ENCODE measurements around the gene HMCN2. TPM values are rescaled to one million over a fixed set of nuclear protein-coding genes. Genes with fewer than 3 reads are reported as not detected.

Gene HMCN2
- total RNA-seq, 1 donor from 2014 or later: 0.06 TPM

DNA sequence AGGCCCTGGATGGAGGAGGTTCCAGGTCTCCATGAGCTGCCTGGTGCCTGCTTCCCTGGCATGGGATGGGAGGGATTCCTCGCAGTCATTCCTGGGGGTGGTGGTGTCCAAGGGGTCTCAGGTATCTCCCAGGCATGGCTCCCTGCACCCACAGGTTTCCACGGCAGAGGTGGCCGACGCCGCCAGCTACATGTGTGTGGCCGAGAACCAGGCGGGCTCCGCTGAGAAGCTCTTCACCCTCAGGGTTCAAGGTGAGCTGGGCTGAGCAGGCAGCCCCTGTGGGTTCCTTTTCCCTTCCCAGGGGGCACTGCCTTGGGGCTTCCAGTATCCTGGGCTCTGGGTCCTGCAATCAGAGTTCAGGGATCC is 117.8 kb downstream of the HMCN2 start:
- H3K4me3 ChIP-seq (ENCODE audit: low read depth, low read length): no peak overlapping the region
- TF ChIP-seq CTCF (conservative IDR thresholded peaks at IDR 0.05; ENCODE audit: low read depth, low read length): no peak
- no peak for DNase-seq (ENCODE audit: low read depth)

- no peak overlapping the region for H3K4me3 ChIP-seq (ENCODE audit: low read depth, low read length)
- TF ChIP-seq CTCF (conservative IDR thresholded peaks at IDR 0.05; ENCODE audit: low read depth, low read length): no peak
- no peak for DNase-seq (ENCODE audit: low read depth)
Observed at GRCh38 chr9:130383979-130384676, 118.6 kb downstream of the HMCN2 start.

DNA sequence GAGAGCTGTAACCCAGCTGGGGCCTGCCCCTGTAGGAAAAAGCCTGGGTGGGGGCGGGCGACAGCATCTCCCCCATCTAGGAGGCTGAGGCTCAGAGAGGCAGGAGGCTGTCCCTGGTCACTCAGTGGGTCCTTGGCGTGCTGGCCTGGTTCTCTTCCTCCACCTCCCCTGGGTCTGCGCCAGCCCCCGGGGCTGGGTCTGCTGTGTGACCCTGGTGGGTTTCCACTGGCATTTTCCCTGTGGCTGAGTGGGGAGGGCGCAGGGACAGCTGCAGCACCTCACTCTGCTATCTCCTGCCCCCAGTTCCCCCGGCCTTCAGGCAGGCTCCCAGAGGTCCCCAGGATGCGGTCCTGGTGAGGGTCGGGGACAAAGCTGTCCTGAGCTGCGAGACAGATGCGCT is 119.7 kb downstream of the HMCN2 start:
- no peak for DNase-seq (ENCODE audit: low read depth)
- no peak overlapping the region for H3K4me3 ChIP-seq (ENCODE audit: low read depth, low read length)
- no peak for TF ChIP-seq CTCF (conservative IDR thresholded peaks at IDR 0.05; ENCODE audit: low read depth, low read length)

GRCh38 chr9:130387398-130387797 is 121.8 kb downstream of the HMCN2 start:
- no peak for DNase-seq (ENCODE audit: low read depth)
- TF ChIP-seq CTCF (conservative IDR thresholded peaks at IDR 0.05; ENCODE audit: low read depth, low read length): no peak
- H3K4me3 ChIP-seq (ENCODE audit: low read depth, low read length): no peak overlapping the region

DNA sequence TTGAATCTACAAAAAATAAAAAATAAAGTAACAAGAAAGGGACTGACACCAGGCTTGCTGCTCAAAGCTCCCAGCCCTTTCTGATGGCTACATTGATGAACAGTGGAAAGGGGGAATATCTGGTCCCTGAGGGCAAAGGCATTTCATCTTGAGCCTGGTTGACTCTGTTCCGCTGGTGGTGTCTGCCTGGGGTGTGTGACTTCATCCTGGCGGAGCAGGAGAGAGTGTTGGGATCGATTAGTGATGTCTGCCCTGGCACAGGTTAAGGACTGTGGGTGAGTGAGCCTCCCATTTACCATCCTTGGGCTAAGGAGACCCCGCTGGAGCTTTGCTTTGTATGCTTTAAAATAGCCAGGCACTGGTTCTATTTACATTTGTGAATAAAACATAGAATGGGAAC is 122.3 kb downstream of the HMCN2 start:
- no peak for TF ChIP-seq CTCF (conservative IDR thresholded peaks at IDR 0.05; ENCODE audit: low read depth, low read length)
- H3K4me3 ChIP-seq (ENCODE audit: low read depth, low read length): no peak overlapping the region
- no peak for DNase-seq (ENCODE audit: low read depth)

DNA sequence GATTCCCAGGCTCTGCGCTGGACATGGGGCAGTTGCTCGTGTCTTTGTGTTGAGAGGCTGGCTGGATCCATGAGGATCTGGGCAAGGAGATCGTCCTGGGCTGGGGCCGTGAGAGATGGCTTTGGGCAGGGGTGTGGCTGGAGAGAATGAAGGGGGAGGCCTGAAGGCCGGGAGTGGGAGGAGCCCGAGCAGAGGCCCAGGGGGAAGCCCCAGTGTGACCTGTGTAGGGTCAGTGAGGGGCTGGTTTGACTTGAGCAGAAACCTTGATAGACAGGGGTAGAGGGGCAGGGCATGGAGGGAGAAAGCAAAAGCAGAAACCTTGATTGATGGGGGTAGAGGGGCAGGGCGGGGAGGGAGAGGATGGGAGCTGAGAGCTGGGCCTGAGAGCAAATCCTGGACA is 124.8 kb downstream of the HMCN2 start:
- H3K4me3 ChIP-seq (ENCODE audit: low read depth, low read length): no peak overlapping the region
- no peak for TF ChIP-seq CTCF (conservative IDR thresholded peaks at IDR 0.05; ENCODE audit: low read depth, low read length)

GRCh38 chr9:130390986-130391385 is 125.4 kb downstream of the HMCN2 start:
- TF ChIP-seq CTCF (conservative IDR thresholded peaks at IDR 0.05; ENCODE audit: low read depth, low read length): no peak
- no peak for DNase-seq (ENCODE audit: low read depth)
- no peak overlapping the region for H3K4me3 ChIP-seq (ENCODE audit: low read depth, low read length)

More for the DNA sequence above, 124.8 kb downstream of the HMCN2 start:
- no peak for DNase-seq (ENCODE audit: low read depth)
